GM13977 (cell line): Measurements from ENCODE around the gene CDH4.

Experiments
- DNase-seq: peaks from one replicate; pipeline ENCODE4 v3.0.0; 2012; ENCODE audit warnings: low spot score
- in situ Hi-C: fragments of 300-500 bp; cut with MboI; formaldehyde crosslinking; loops from one replicate; pipeline ENCODE4 v1.12.0; 2022; ENCODE audit warnings: low sequenced_read_pairs, low pct_unique_long_range_greater_than_20kb, mixed read lengths, inconsistent platforms; ENCODE audit not compliant: unreplicated experiment
- TF ChIP-seq, protein P1 (sequence below): IDR thresholded peaks from 2 replicates; pipeline ENCODE4 v1.5.1; 2012; ENCODE audit warnings: mild to moderate bottlenecking, control low read depth; ENCODE audit not compliant: insufficient read depth; ENCODE audit errors: extremely low read depth, missing control alignments

The CDH4 gene

DNA sequence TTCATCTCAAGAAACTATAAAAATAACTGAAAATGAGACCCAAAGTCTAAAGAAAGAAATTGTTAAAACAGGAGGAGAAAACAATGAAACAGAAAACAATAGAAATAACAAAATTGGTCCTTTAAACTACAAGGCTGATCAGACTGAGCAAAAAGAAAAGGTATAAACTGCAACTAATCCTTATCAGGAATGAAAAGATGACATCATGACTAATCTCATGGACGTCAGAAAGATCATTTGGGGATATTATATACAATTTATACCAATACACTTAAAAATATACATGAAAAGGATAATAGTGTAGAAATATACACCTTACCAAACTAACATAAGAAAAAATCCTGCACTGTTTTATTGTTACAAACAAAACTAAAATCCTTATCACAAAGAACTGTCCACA, 498.0 kb downstream of the CDH4 start:
- in situ Hi-C loops = no loop called here
- TF ChIP-seq, protein P1, sequence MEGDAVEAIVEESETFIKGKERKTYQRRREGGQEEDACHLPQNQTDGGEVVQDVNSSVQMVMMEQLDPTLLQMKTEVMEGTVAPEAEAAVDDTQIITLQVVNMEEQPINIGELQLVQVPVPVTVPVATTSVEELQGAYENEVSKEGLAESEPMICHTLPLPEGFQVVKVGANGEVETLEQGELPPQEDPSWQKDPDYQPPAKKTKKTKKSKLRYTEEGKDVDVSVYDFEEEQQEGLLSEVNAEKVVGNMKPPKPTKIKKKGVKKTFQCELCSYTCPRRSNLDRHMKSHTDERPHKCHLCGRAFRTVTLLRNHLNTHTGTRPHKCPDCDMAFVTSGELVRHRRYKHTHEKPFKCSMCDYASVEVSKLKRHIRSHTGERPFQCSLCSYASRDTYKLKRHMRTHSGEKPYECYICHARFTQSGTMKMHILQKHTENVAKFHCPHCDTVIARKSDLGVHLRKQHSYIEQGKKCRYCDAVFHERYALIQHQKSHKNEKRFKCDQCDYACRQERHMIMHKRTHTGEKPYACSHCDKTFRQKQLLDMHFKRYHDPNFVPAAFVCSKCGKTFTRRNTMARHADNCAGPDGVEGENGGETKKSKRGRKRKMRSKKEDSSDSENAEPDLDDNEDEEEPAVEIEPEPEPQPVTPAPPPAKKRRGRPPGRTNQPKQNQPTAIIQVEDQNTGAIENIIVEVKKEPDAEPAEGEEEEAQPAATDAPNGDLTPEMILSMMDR = no peak
- no peak for DNase-seq

DNA sequence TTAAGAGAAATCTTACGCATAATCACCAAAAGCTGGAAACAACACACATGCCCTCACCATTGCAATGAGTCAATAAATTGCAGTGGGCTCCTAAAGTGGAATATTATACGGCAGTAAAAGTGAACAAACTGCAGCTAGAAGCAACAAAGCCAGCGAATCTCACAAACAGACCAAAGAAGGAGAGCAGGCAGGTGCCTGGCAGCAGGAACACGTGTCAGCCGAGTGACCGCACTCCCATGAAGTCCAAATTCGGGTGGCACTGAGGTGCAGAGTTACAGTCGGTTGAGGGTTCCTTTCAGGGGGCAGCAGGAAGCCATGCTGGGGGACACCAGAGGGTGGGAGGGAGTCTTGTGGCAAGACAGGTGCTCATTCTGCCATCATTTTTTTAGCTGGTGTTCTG, 500.5 kb downstream of the CDH4 start:
- in situ Hi-C loops = no loop called here
- TF ChIP-seq, protein P1 = no peak
- DNase-seq = no peak

DNA sequence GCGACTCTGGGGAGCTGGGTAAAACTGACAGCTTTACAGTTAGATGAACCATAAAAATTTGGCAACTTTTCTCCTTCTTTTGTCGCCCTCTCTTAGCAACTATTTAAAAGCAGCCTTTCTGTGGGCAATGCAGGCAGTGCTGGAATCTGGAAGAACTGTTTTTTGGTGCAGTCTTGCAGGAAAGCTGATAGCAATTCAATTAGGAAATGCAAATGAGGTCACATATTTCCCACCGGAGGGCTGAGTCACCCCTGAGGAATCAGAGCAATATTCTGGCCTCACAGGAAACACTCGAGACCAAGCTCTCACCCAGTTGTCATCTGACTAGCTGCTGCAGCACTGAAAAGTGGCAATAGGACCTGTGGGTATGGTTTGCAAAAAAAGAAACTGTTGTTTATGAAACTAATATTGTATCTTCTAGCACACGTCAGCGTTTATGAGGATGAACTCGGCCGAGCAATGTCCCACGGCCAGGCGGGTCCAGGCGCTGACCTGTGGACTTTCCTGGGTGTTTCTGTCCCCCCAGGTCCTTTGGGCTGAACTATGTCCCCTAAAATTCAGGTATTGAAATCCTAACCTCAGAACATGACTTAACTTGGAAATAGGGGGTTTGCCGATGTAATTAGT, 501.4 kb downstream of the CDH4 start:
- TF ChIP-seq, protein P1 = no peak
- no peak for DNase-seq
- in situ Hi-C loops = no loop called here

DNA sequence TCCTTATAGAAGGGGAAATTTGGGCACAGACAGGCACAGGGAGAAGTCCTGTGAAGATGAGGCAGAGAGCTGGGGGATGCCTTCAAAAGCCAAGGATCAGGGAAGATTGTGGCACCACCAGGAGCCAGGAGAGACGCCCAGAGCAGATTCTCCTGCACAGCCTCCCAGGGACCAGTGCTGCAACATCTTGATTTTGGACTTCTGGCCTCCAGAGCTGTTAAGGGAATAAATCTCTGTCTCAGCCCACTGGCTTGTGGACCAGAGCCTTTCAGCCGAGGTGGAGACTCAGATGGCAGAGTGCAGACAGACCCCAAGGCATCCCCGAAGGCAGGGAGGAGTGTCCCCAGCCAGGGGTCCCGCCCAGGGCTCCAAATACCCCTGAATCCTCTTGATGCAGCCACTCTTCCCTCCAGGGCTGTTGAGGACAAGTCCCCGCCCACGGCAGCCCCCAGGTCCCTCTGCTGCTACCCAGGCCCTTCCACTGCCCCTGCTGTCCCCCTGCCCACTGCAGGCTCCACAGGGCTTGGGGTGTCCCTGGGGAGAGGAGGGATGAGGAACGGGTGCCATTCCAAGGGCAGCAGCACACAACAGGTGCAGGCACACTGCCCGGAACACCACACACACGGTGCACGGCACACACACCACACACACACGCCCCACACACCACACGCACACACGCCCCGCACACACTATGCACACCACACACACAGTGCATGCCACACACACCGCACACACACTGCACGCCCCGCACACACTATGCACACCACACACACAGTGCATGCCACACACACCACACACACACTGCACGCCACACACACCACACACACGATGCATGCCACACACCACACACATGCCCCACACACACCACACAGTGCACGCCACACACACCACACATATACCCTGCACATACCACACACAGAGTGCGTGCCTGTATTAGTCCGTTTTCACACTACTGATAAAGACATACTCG, 502.2 kb downstream of the CDH4 start:
- no peak for DNase-seq
- TF ChIP-seq, protein P1 = no peak
- in situ Hi-C loops = no loop called here

DNA sequence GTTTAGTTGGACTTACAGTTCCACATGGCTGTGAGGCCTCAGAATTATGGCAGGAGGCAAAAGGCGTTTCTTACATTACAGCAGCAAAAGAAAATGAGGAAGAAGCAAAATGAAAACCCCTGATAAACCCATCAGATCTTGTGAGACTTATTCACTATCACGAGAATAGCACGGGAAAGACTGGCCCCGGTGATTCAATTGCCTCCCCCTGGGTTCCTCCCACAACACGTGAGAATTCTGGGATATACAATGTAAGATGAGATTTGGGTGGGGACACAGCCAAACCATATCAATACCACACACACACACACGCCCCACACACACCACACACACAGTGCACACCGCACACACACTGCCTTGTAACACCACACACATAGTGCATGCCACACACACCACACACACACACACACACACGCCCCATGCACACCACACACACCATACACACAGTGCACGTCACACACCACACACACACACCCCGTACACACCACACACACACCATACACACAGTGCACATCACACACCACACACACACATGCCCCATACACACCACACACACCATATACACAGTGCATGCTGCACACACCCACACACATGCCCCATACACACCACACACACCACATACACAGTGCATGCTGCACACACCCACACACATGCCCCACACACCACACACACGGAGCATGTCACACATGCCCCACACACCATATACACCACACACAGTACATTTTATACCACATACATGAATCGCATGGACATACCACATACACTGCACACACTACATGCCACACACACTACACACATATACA, 503.1 kb downstream of the CDH4 start:
- no peak for DNase-seq
- TF ChIP-seq, protein P1 = no peak
- in situ Hi-C loops = no loop called here
